ENCODE data around the gene CAB39.
A peak's percentile ranks its signal among the peaks of the same experiment; 100 is the strongest.

Gene CAB39

DNA sequence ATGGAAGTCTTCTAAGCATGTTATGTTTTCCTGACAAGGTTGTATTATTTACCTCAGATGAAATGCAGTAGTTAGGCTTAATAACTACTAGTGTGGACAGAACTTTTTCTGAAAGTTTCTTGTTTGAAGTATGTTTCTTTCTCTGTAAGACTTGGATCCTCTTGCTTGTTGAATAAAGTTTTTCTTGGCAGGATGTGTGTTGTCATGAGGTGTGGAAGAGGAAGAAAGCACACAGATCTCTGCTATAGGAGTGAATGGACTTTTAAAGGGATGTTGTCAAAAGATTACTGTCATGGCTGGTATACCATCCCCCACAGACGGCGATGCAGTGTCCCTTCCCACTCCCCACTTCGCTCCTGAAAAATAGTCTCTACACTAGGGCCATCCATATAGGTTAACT, 2.6 kb downstream of the CAB39 start:
- in situ Hi-C loops (cut with MboI; ENCODE audit: low sequenced_read_pairs, unreplicated experiment), result no loop called here
- TF ChIP-seq, protein P1, sequence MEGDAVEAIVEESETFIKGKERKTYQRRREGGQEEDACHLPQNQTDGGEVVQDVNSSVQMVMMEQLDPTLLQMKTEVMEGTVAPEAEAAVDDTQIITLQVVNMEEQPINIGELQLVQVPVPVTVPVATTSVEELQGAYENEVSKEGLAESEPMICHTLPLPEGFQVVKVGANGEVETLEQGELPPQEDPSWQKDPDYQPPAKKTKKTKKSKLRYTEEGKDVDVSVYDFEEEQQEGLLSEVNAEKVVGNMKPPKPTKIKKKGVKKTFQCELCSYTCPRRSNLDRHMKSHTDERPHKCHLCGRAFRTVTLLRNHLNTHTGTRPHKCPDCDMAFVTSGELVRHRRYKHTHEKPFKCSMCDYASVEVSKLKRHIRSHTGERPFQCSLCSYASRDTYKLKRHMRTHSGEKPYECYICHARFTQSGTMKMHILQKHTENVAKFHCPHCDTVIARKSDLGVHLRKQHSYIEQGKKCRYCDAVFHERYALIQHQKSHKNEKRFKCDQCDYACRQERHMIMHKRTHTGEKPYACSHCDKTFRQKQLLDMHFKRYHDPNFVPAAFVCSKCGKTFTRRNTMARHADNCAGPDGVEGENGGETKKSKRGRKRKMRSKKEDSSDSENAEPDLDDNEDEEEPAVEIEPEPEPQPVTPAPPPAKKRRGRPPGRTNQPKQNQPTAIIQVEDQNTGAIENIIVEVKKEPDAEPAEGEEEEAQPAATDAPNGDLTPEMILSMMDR (IDR thresholded peaks at IDR 0.05; ENCODE audit: borderline replicate concordance, control extremely low read depth, extremely low read depth, insufficient read depth, missing control alignments), result no peak
- DNase-seq (ENCODE audit: low spot score), result no peak

DNA sequence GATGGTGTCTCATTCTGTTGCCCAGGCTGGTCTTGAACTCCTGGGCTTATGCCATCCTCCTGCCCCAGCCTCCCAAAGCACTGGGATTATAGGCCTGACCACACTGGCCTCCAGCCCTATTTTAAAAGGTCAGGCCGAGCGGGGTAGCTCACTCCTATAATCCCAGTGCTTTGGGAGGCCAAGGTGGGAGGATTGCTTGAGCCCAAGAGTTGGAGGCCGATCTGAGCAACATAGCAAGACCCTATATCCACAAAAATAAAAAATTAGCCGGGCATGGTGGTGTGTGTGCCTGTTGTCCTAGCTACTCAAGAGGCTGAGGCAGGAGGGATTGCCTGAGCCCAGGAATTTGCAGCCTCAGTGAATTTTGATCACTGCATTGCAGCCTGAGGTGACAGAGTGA, 3.9 kb downstream of the CAB39 start:
- TF ChIP-seq, protein P1 (IDR thresholded peaks at IDR 0.05; ENCODE audit: borderline replicate concordance, control extremely low read depth, extremely low read depth, insufficient read depth, missing control alignments), result no peak
- in situ Hi-C loops (cut with MboI; ENCODE audit: low sequenced_read_pairs, unreplicated experiment), result no loop called here
- DNase-seq (ENCODE audit: low spot score), result no peak

DNA sequence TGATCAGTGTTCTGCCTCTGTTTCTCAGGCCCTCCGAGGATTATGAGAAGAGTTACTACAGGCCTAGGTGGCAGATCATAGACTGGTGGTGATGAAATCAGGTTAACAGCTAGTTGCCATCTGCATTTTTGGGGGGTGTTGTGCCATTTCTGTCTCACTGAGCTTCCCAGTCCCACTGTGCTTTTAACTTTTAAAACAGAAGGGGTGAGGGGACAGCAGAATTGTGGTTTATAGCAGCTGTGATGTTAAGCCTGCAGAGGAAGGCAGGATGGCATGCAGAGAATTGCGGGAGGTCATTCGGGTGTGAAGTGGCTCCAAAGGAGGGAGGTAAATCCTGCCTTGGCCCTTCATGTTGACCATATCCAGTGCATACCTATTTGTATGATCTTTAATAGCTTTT, 5.0 kb downstream of the CAB39 start:
- in situ Hi-C loops (cut with MboI; ENCODE audit: low sequenced_read_pairs, unreplicated experiment), result no loop called here
- DNase-seq (ENCODE audit: low spot score), result peak; percentile 2
- TF ChIP-seq, protein P1 (IDR thresholded peaks at IDR 0.05; ENCODE audit: borderline replicate concordance, control extremely low read depth, extremely low read depth, insufficient read depth, missing control alignments), result no peak

DNA sequence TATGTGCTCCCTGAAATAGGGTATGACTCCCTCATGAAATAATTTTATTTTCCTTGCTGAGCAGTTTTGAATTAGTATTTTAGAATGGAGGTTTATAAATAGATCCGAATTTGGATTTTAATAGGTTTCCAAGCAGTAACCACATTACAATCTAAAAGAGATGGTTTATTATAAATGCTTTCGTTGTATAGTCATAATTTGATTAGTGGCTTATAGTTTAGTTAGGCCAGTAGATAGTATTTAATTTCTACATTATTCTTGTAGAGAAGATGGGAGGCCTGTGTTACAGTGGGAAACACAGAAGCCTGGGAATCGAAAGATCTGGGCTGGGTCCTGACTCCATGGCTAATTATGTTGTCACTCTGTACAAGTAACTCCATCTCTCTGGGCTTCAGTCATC, 6.7 kb downstream of the CAB39 start:
- DNase-seq (ENCODE audit: low spot score), result no peak
- in situ Hi-C loops (cut with MboI; ENCODE audit: low sequenced_read_pairs, unreplicated experiment), result no loop called here

DNA sequence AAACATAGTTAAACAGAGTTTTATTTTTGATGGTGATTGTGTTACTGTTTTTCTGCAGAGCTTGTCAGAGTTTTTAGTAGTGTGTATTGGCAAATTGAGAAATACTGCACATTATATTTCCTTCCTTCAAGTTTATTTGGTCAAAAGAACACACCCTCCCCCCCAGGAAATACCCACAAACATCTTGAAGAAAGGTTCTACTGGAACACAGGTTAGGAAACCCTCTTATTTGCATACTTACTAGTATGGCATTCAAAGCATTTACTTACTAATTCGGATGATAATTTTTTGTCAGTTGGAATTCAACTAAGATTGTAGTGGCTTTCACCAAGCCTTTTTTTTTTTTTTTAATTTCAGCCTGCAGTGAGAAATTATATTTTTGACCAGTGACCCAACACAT, 9.1 kb downstream of the CAB39 start:
- TF ChIP-seq, protein P1 (IDR thresholded peaks at IDR 0.05; ENCODE audit: borderline replicate concordance, control extremely low read depth, extremely low read depth, insufficient read depth, missing control alignments), result no peak
- in situ Hi-C loops (cut with MboI; ENCODE audit: low sequenced_read_pairs, unreplicated experiment), result no loop called here
- peak; percentile 43 for DNase-seq (ENCODE audit: low spot score)

More for the DNA sequence above, 6.7 kb downstream of the CAB39 start:
- TF ChIP-seq, protein P1 (IDR thresholded peaks at IDR 0.05; ENCODE audit: borderline replicate concordance, control extremely low read depth, extremely low read depth, insufficient read depth, missing control alignments), result no peak

DNA sequence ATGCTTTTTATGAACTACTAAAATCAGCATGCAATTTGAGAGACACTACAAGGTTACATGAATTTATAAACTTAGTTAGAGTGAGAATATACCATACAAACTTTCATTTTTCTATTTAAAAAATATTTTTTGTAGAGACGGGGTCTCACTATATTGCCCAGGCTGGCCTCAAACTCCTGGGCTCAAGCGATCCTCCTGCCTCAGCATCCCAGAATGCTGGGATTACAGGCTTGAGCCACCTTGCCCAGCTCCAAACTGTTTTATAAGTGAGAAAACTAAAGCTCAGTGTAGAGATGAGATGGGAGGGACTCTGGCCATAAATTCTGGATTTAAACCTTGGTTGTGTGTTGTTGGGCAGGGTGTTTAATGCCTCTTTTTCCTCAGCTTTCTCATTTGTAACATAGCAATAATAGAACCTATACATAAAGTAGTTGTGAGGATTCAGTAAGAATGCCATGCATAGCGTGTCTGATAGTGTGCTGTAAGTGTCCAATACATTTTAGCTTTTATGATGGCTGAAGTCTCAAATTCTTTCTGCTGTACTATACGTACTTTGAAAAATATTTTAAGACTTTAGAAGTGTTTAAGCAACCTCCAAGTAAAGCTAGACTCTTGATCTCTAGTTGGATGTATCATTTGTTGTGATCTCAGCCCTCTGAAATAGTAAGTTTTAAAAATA, 9.7 kb downstream of the CAB39 start:
- DNase-seq (ENCODE audit: low spot score), result no peak

More for the DNA sequence above, 9.7 kb downstream of the CAB39 start:
- TF ChIP-seq, protein P1 (IDR thresholded peaks at IDR 0.05; ENCODE audit: borderline replicate concordance, control extremely low read depth, extremely low read depth, insufficient read depth, missing control alignments), result no peak
- in situ Hi-C loops (cut with MboI; ENCODE audit: low sequenced_read_pairs, unreplicated experiment), result no loop called here
